Measurements from ENCODE around the gene YIF1A. TPM values are rescaled to one million over a fixed set of nuclear protein-coding genes. Genes with fewer than 3 reads are reported as not detected.

The YIF1A gene
- polyA plus RNA-seq, 1 of the 3 experiments (the other 2 are of a cell fraction): 123 TPM

DNA sequence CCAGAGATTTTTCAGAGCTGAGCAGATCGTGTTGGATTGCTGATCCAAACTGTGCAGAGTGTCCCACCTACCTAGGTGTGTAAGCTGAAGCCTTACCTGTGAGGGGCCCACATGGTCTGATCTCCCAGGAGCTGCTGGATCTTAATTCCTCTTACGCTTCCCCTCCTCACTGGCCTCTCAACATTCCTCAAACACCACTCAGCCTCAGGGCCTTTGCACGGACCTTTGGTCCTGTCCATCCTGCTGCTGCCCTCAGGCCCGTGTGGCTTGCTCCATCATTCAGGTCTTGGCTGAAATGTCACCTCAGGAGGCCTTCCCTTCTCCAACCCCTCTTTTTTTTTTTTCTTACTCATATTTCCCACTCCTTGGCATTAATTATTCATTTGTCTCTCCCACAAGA lies 41.6 kb downstream of the YIF1A start (continued):
- TF ChIP-seq MEF2A (IDR thresholded peaks at IDR 0.05; ENCODE audit: borderline replicate concordance, low read depth) (no peak), GABPA (IDR thresholded peaks at IDR 0.05; ENCODE audit: low read depth) (no peak)

- ChIA-PET CTCF (interaction anchor here (0.9 to 1.3 kb wide), 3 partner anchors 21 to 176 kb away, joined by 3 to 5 read pairs (median 3); no protein-coding TSS in a partner anchor), POLR2A (no interaction called here)
- no peaks in the 10 kb centered on the region for H3F3A ChIP-seq (replicated peaks; ENCODE audit: insufficient read depth)
- H2AFZ ChIP-seq (ENCODE audit: low read depth): no peak overlapping the region
- no peak overlapping the region for H3K27ac ChIP-seq (ENCODE audit: low read depth in 2 of 2, low read length in 1 of 2)
- no peak for TF ChIP-seq MAX (IDR thresholded peaks at IDR 0.05; ENCODE audit: low read depth)
- no peak for TF ChIP-seq SMC3 (IDR thresholded peaks at IDR 0.05; ENCODE audit: low read depth, low read length)
- TF ChIP-seq YY1 (IDR thresholded peaks at IDR 0.05; ENCODE audit: low read depth): no peak
- WGBS (ENCODE audit: low lambda C conversion rate): 84% methylated on average over 13 of the region's 13 CpGs
- no peak overlapping the region for H3K4me3 ChIP-seq (ENCODE audit: low read depth in 2 of 2, low read length in 1 of 2)
- no peaks in the 10 kb centered on the region for H3K9me2 ChIP-seq
- H3K27me3 ChIP-seq (ENCODE audit: insufficient read depth): no peaks in the 10 kb centered on the region
- H3K36me3 ChIP-seq (replicated peaks in 1 of 2; ENCODE audit: control insufficient read depth in 1 of 2, insufficient read depth in 2 of 2, low read length in 1 of 2): peaks cover 23 to 78% of the 10 kb centered on the region in 2 experiments
- no peaks in the 10 kb centered on the region for H3K9me3 ChIP-seq
- no peaks in the 10 kb centered on the region for H3K4me1 ChIP-seq (ENCODE audit: control insufficient read depth in 1 of 2, insufficient read depth in 2 of 2, low read depth in 1 of 2, low read length in 1 of 2)
- H3K79me2 ChIP-seq (ENCODE audit: insufficient read depth): no peaks in the 10 kb centered on the region
- H4K20me1 ChIP-seq (ENCODE audit: insufficient read depth): no peaks in the 10 kb centered on the region
- no peak for DNase-seq
- no peak overlapping the region for H3K4me2 ChIP-seq
- H3K9ac ChIP-seq: no peak overlapping the region
Observed at GRCh38 chr11:66243782-66244535, 45.0 kb downstream of the YIF1A start.

DNA sequence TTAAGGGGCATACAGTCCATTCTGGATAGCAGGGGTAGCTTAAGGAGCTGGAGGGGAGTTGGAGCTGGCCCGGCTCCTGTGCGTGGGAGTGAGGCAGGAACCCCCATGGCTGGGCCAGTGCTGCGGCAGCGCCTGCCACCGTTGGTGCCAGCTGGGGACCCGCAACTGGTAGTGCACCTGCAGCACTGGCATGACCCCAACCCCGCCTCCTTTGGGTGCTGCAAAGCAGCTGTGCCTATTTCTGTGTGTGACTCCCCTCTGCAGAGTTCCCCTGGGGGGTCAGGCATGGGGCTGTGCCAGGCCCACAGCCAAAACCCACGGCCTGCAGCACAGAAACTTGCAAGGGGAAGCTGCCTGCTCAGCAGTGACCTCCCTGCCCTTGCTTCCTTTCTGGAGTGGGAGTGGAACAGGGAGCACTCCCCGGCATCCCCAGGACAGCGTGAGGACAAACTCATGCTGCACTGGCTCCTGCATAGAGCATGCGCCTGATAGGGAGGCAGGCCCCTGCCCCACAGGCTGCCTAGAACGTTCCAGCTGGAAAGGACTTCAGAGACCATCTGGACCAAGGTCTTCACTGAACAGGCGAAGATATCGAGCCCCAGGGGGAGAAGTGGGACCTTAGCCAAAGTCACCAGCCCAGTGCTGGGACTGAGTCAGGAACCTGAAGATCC lies 46.7 kb downstream of the YIF1A start:
- no peak overlapping the region for H3K4me3 ChIP-seq (ENCODE audit: low read depth in 2 of 2, low read length in 1 of 2)
- ChIA-PET CTCF (interaction anchor here (3.4 kb wide), 1 partner anchor 19 kb away, joined by 26 read pairs; no protein-coding TSS in a partner anchor), POLR2A (no interaction called here)
- no peaks in the 10 kb centered on the region for H3K9me3 ChIP-seq
- no peaks in the 10 kb centered on the region for H3F3A ChIP-seq (replicated peaks; ENCODE audit: insufficient read depth)
- H2AFZ ChIP-seq (ENCODE audit: low read depth): no peak overlapping the region
- H3K9me2 ChIP-seq: no peaks in the 10 kb centered on the region
- H3K36me3 ChIP-seq (replicated peaks in 1 of 2; ENCODE audit: control insufficient read depth in 1 of 2, insufficient read depth in 2 of 2, low read length in 1 of 2): peaks cover 23 to 86% of the 10 kb centered on the region in 2 experiments
- DNase-seq: no peak
- H3K79me2 ChIP-seq (ENCODE audit: insufficient read depth): no peaks in the 10 kb centered on the region
- H3K9ac ChIP-seq: no peak overlapping the region
- no peaks in the 10 kb centered on the region for H3K4me1 ChIP-seq (ENCODE audit: control insufficient read depth in 1 of 2, insufficient read depth in 2 of 2, low read depth in 1 of 2, low read length in 1 of 2)
- H3K4me2 ChIP-seq: no peak overlapping the region
- TF ChIP-seq FOXM1 (IDR thresholded peaks at IDR 0.05; ENCODE audit: low read depth) (no peak), FOSL2 (IDR thresholded peaks at IDR 0.05; ENCODE audit: borderline replicate concordance, low read depth) (no peak), JUND (IDR thresholded peaks at IDR 0.05) (no peak), YY1 (IDR thresholded peaks at IDR 0.05; ENCODE audit: low read depth) (no peak), TAF1 (IDR thresholded peaks at IDR 0.05; ENCODE audit: borderline replicate concordance, low read depth, low read length) (no peak), MXI1 (IDR thresholded peaks at IDR 0.05; ENCODE audit: low read depth, low read length) (no peak)
- TF ChIP-seq, protein P1, sequence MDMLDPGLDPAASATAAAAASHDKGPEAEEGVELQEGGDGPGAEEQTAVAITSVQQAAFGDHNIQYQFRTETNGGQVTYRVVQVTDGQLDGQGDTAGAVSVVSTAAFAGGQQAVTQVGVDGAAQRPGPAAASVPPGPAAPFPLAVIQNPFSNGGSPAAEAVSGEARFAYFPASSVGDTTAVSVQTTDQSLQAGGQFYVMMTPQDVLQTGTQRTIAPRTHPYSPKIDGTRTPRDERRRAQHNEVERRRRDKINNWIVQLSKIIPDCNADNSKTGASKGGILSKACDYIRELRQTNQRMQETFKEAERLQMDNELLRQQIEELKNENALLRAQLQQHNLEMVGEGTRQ (IDR thresholded peaks at IDR 0.05; ENCODE audit: borderline replicate concordance, low read depth, low read length): no peak
- no peaks in the 10 kb centered on the region for H3K27me3 ChIP-seq (ENCODE audit: insufficient read depth)
- H4K20me1 ChIP-seq (ENCODE audit: insufficient read depth): no peaks in the 10 kb centered on the region
- WGBS (ENCODE audit: low lambda C conversion rate): 98% methylated on average over 7 of the region's 14 CpGs
- H3K27ac ChIP-seq (ENCODE audit: low read depth in 2 of 2, low read length in 1 of 2): no peak overlapping the region

Measured in SK-N-SH (cell line).